Activated CD8-positive, alpha-beta T cell treated with anti-CD3 and anti-CD28 coated beads for 36 hours (primary cell): ENCODE measurements around the gene BFSP1. TPM values are rescaled to one million over a fixed set of nuclear protein-coding genes. Genes with fewer than 3 reads are reported as not detected.
A peak's percentile ranks its signal among the peaks of the same experiment; 100 is the strongest.

ENCODE experiments used
- ATAC-seq: fragments of 200-7000 bp; cut with Tn5 transposase; one replicate; pipeline ENCODE4 v1.10.0; 2021; ENCODE audit warnings: mild to moderate bottlenecking, moderate library complexity
- CTCF ChIA-PET: fragments of 350-600 bp; sonication (Branson Sonifier 250); formaldehyde crosslinking; loops from one replicate; lab custom pipeline; 2021; ENCODE audit warnings: antibody characterized with exemption; lab: Charles Lee
- POLR2A ChIA-PET: fragments of 350-600 bp; sonication (Branson Sonifier 250); formaldehyde crosslinking; loops from one replicate; lab custom pipeline; 2021; ENCODE audit warnings: antibody characterized with exemption; lab: Charles Lee
- DNase-seq: peaks from one replicate; pipeline ENCODE4 v3.0.0-alpha.2; 2020
- H3K27ac Mint-ChIP-seq: one replicate; pipeline ENCODE4 v1.8.0; 2021; ENCODE audit warnings: mild to moderate bottlenecking, mixed read lengths
- H3K27me3 Mint-ChIP-seq: one replicate; pipeline ENCODE4 v1.8.0; 2021; ENCODE audit warnings: mixed read lengths
- H3K36me3 Mint-ChIP-seq: one replicate; pipeline ENCODE4 v1.8.0; 2021; ENCODE audit warnings: low read depth, mixed read lengths
- H3K4me1 Mint-ChIP-seq: one replicate; pipeline ENCODE4 v1.8.0; 2021; ENCODE audit warnings: low read depth, mixed read lengths
- H3K4me3 Mint-ChIP-seq: one replicate; pipeline ENCODE4 v1.8.0; 2021; ENCODE audit warnings: mild to moderate bottlenecking, moderate library complexity, mixed read lengths
- H3K9me3 Mint-ChIP-seq: one replicate; pipeline ENCODE4 v1.8.0; 2021; ENCODE audit warnings: mixed read lengths
- intact Hi-C: fragments of 100-400 bp; cut with micrococcal nuclease; formaldehyde crosslinking; loops from one replicate; pipeline ENCODE4 v1.10.0; 2022
- total RNA-seq, 2 experiments: library from RNA; stranded (reverse); gene quantifications; one replicate each; pipeline ENCODE4 v1.2.3, GENCODE V29; 2021
- TF ChIP-seq, protein P1 (sequence below): fragments of 200-600 bp; IDR thresholded peaks from one replicate; pipeline ENCODE4 v1.8.0; 2022; ENCODE audit warnings: antibody characterized with exemption, mild to moderate bottlenecking

BFSP1 gene
- total RNA-seq, 2 experiments from 2014 or later: 0.18 TPM

DNA sequence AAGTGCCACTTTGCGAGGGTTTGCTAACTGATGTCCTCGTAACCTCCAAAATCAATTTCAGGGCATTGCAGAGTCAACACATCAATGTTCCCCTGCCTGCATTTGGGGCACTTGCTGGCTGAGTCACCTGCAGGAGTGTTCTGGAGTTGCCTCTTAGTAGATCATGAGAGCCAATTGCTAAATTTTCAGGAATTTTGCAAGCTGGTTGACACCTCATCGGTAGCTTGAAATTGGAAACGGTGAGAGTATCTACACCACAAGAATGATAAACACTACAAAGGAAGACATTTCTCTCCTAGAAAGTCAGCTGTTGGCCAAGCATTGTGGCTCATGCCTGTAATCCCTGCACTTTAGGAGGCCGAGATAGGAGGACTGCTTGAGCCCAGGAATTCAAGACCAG lies 10.8 kb upstream of the BFSP1 start:
- Mint-ChIP-seq H3K9me3 (no peaks in the 10 kb centered on the region), H3K27me3 (peaks cover 18% of the 10 kb centered on the region), H3K36me3 (no peaks in the 10 kb centered on the region), H3K4me1 (peaks cover 5% of the 10 kb centered on the region), H3K4me3 (no peak overlapping the region), H3K27ac (no peak overlapping the region)
- intact Hi-C loops: no loop called here
- TF ChIP-seq, protein P1, sequence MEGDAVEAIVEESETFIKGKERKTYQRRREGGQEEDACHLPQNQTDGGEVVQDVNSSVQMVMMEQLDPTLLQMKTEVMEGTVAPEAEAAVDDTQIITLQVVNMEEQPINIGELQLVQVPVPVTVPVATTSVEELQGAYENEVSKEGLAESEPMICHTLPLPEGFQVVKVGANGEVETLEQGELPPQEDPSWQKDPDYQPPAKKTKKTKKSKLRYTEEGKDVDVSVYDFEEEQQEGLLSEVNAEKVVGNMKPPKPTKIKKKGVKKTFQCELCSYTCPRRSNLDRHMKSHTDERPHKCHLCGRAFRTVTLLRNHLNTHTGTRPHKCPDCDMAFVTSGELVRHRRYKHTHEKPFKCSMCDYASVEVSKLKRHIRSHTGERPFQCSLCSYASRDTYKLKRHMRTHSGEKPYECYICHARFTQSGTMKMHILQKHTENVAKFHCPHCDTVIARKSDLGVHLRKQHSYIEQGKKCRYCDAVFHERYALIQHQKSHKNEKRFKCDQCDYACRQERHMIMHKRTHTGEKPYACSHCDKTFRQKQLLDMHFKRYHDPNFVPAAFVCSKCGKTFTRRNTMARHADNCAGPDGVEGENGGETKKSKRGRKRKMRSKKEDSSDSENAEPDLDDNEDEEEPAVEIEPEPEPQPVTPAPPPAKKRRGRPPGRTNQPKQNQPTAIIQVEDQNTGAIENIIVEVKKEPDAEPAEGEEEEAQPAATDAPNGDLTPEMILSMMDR: no peak
- no peak for ATAC-seq
- CTCF ChIA-PET: interaction anchor here (1.7 kb wide), 1 partner anchor 58 kb away, joined by 3 read pairs; no protein-coding TSS in a partner anchor
- DNase-seq: no peak
- POLR2A ChIA-PET: interaction anchor here (1.0 kb wide), 1 partner anchor 369 kb away, joined by 3 read pairs; no protein-coding TSS in a partner anchor

- DNase-seq: no peak
- Mint-ChIP-seq H3K36me3 (no peaks in the 10 kb centered on the region), H3K9me3 (no peaks in the 10 kb centered on the region), H3K4me1 (peaks cover 7% of the 10 kb centered on the region), H3K4me3 (no peak overlapping the region), H3K27ac (no peak overlapping the region), H3K27me3 (peaks cover 18% of the 10 kb centered on the region)
- POLR2A ChIA-PET: interaction anchor here (0.9 to 1.0 kb wide), 2 partner anchors 370 to 425 kb away, joined by 3 read pairs; no protein-coding TSS in a partner anchor
- CTCF ChIA-PET: interaction anchor here (0.7 kb wide), 1 partner anchor 29 kb away, joined by 3 read pairs; no protein-coding TSS in a partner anchor
- ATAC-seq: no peak
- intact Hi-C loops: no loop called here
- TF ChIP-seq, protein P1: no peak
These were observed 10.4 kb upstream of the BFSP1 start for GRCh38 chr20:17541596-17541995.

DNA sequence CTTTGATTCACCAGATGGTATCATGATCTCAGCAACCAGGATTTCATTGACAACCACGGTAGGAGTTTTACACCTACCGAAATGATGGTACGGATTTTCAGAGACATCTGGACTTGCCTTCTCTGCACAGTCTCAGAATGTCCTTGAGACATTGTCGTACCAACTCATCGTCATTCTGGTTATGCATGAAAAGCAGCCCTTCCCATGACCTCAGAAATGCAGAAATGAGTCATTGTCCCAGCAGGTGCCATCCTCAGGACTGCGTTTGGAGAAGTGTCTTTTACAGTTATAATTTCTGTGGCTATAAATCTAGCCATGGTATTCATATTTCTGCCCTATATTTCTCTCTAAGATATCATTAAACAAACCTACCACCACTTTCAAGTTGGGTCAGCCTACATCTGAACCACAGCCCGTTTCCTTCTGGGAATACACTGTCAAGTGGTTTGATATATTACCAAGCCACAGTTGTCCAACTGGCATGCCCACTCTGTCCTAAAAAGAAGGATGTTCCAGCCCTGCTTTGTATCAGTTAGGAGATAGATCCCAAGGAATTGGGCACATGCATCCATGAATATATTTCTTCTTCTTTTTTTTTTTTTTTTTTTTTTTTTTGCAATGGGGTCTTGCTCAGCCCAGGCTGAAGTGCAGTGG lies 7.5 kb upstream of the BFSP1 start:
- TF ChIP-seq, protein P1: no peak
- Mint-ChIP-seq H3K27me3 (peaks cover 16% of the 10 kb centered on the region), H3K36me3 (no peaks in the 10 kb centered on the region), H3K4me3 (no peak overlapping the region), H3K4me1 (peaks cover 11% of the 10 kb centered on the region), H3K9me3 (no peaks in the 10 kb centered on the region), H3K27ac (no peak overlapping the region)
- ATAC-seq (peak; percentile 43), DNase-seq (peak; percentile 30)
- ChIA-PET CTCF (no interaction called here), POLR2A (no interaction called here)
- intact Hi-C loops: loop anchor here (10.0 kb wide), 1 partner anchor 356 kb away; no protein-coding TSS in a partner anchor

GRCh38 chr20:17537959-17538358 lies 6.8 kb upstream of the BFSP1 start:
- intact Hi-C loops: loop anchor here (2.0 to 10.0 kb wide), 2 partner anchors 79 to 357 kb away; no protein-coding TSS in a partner anchor
- TF ChIP-seq, protein P1: no peak
- no peak for DNase-seq
- H3K36me3 Mint-ChIP-seq: no peaks in the 10 kb centered on the region
- no peaks in the 10 kb centered on the region for H3K9me3 Mint-ChIP-seq
- POLR2A ChIA-PET: no interaction called here
- peaks cover 16% of the 10 kb centered on the region for H3K27me3 Mint-ChIP-seq
- no peak overlapping the region for H3K4me3 Mint-ChIP-seq
- H3K4me1 Mint-ChIP-seq: peaks cover 15% of the 10 kb centered on the region
- ATAC-seq: no peak
- no peak overlapping the region for H3K27ac Mint-ChIP-seq
- CTCF ChIA-PET: interaction anchor here (1.4 to 2.0 kb wide), 3 partner anchors 11 to 456 kb away, joined by 3 to 12 read pairs (median 10); no protein-coding TSS in a partner anchor

DNA sequence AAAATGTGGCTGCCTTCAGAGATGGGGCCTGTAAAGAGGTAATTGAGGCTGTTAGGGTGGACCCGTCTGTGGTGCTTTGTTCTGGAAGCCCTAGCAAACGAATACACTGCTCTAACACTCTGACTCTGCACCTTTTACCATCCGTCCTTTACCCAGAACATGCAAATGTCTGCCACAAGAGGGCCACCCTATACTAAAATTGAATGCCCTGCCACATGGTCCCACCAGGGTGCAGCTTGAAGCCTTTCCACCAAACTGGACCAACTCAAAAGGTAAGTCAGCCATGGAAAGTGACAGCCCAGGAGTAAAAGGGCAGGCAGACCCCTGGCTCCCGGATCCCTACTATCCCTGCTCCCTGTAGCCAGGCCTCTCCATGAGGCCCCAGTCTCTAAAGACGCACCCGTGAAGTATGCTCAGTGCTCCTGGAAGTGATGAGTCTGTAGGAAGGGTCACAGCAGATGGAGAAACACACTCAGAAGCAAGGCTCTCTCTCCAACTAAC lies 5.8 kb upstream of the BFSP1 start:
- POLR2A ChIA-PET: no interaction called here

More for the DNA sequence above, 5.8 kb upstream of the BFSP1 start:
- H3K4me3 Mint-ChIP-seq: no peak overlapping the region
- peak; percentile 97 for ATAC-seq
- CTCF ChIA-PET: interaction anchor here (0.6 to 2.1 kb wide), 24 partner anchors 8 to 462 kb away, joined by 3 to 17 read pairs (median 4); partner anchors contain the start of genes BANF2, DSTN and RRBP1
- DNase-seq: peak; percentile 81
- no peaks in the 10 kb centered on the region for H3K36me3 Mint-ChIP-seq
- no peaks in the 10 kb centered on the region for H3K9me3 Mint-ChIP-seq
- TF ChIP-seq, protein P1: peak; percentile 86
- no peak overlapping the region for H3K27ac Mint-ChIP-seq
- H3K4me1 Mint-ChIP-seq: peaks cover 15% of the 10 kb centered on the region
- peaks cover 16% of the 10 kb centered on the region for H3K27me3 Mint-ChIP-seq
- intact Hi-C loops: loop anchor here (2.0 to 10.0 kb wide), 2 partner anchors 80 to 358 kb away; no protein-coding TSS in a partner anchor
